Testis (tissue), 3 donors: Measurements from ENCODE around the gene MTF1. TPM values are rescaled to one million over a fixed set of nuclear protein-coding genes. Genes with fewer than 3 reads are reported as not detected.
"Not testable (repeated sequence)": the region's sequence is repeated elsewhere in the genome, so short reads cannot be mapped to it uniquely, and the experiment has no call there.

ENCODE experiments used
- DNase-seq: peaks from one replicate; pipeline ENCODE4 v3.0.0-alpha.2; 2019
- H3K27ac ChIP-seq, 2 donors: fragments of 200-600 bp; sonication (generic); one replicate each; pipeline ENCODE4 v1.5.1; 2019
- H3K27me3 ChIP-seq: fragments of 200-600 bp; sonication (generic); one replicate; pipeline ENCODE4 v1.5.1; 2019
- H3K36me3 ChIP-seq: fragments of 200-600 bp; sonication (generic); one replicate; pipeline ENCODE4 v1.5.1; 2017; ENCODE audit warnings: low read depth; ENCODE audit errors: missing control alignments
- H3K4me1 ChIP-seq: fragments of 200-600 bp; sonication (generic); one replicate; pipeline ENCODE4 v1.5.1; 2019
- H3K4me3 ChIP-seq, 2 donors: fragments of 200-600 bp; sonication (generic); one replicate each; pipeline ENCODE4 v1.5.1; 2017 to 2019
- H3K9me3 ChIP-seq: fragments of 200-600 bp; sonication (generic); one replicate; pipeline ENCODE4 v1.5.1; 2017
- CTCF ChIP-seq, 3 experiments: fragments of 450-650 bp in 2 of 3; fragments of 200-600 bp in 1 of 3; sonication (generic) in 1 of 3; IDR thresholded peaks; one replicate each; pipeline ENCODE4 v1.5.1; 2016 to 2019; ENCODE audit warnings: antibody characterized with exemption in 3 of 3, mild to moderate bottlenecking in 2 of 3, moderate library complexity in 1 of 3
- POLR2A ChIP-seq: fragments of 450-650 bp; IDR thresholded peaks from one replicate; pipeline ENCODE4 v1.6.1; 2017; ENCODE audit warnings: antibody characterized with exemption, mild to moderate bottlenecking, moderate library complexity
- WGBS, 2 donors: methylation state at CpG; one replicate each; pipeline ENCODE4 v1.1.5; 2018; 5-methylcytosine and 5-hydroxymethylcytosine counted together
- intact Hi-C: fragments of 100-400 bp; cut with DNase I; formaldehyde crosslinking; loops from one replicate; pipeline ENCODE4 v1.15.1; 2023; ENCODE audit warnings: low total_unique reads
- polyA plus RNA-seq: library from polyadenylated mRNA; stranded (reverse); fragments of 350-450 nt; fragmentation: Illumina TruSeq; extraction: RNeasy Lipid Tissue Mini Kit (QIAGEN cat#74804); gene quantifications from one replicate; pipeline ENCODE4 v1.2.3, GENCODE V29; 2014; ENCODE audit warnings: low read depth, low replicate concordance; ENCODE audit not compliant: insufficient read depth
- total RNA-seq, 2 donors: library from RNA; depleted of rRNA; stranded (reverse); fragments of >200 nt; gene quantifications; one replicate each; pipeline ENCODE4 v1.2.3, GENCODE V29; 2016

MTF1 gene
- total and polyA plus RNA-seq, 3 donors from 2014 or later = 12.8 to 35.9 (median 16.8) TPM

GRCh38 chr1:37901893-37902225, 42.5 kb upstream of the MTF1 start:
- H3K27me3 ChIP-seq = no peaks in the 10 kb centered on the region
- H3K9me3 ChIP-seq = no peaks in the 10 kb centered on the region
- intact Hi-C loops = no loop called here
- no peaks in the 10 kb centered on the region for H3K4me1 ChIP-seq
- H3K27ac ChIP-seq = no peak overlapping the region
- no peaks in the 10 kb centered on the region for H3K36me3 ChIP-seq
- TF ChIP-seq CTCF (IDR thresholded peaks at IDR 0.05) = no peak
- no peak for DNase-seq
- 88 to 97% methylated on average over 6 of the region's 6 CpGs for WGBS, 2 donors
- no peak overlapping the region for H3K4me3 ChIP-seq

GRCh38 chr1:37901191-37901892, 42.0 kb upstream of the MTF1 start:
- DNase-seq = no peak
- 84 to 88% methylated on average over 8 of the region's 8 CpGs for WGBS, 2 donors
- Histone ChIP-seq H3K4me3 (no peak overlapping the region), H3K9me3 (no peaks in the 10 kb centered on the region), H3K36me3 (no peaks in the 10 kb centered on the region), H3K4me1 (no peaks in the 10 kb centered on the region), H3K27ac (no peak overlapping the region), H3K27me3 (no peaks in the 10 kb centered on the region)
- TF ChIP-seq CTCF (IDR thresholded peaks at IDR 0.05) (no peak), POLR2A (no peak)
- intact Hi-C loops = no loop called here

- H3K36me3 ChIP-seq, H3K9me3 ChIP-seq, H3K4me3 ChIP-seq, intact Hi-C loops, DNase-seq, H3K27ac ChIP-seq, H3K4me1 ChIP-seq, H3K27me3 ChIP-seq: not testable (repeated sequence)
- 88 to 98% methylated on average over 3 of the region's 3 CpGs for WGBS, 2 donors
Observed at GRCh38 chr1:37897563-37897962, 38.2 kb upstream of the MTF1 start.

- H3K9me3 ChIP-seq = no peaks in the 10 kb centered on the region
- H3K27me3 ChIP-seq = no peaks in the 10 kb centered on the region
- no peak overlapping the region for H3K4me3 ChIP-seq
- no peaks in the 10 kb centered on the region for H3K4me1 ChIP-seq
- no peak overlapping the region for H3K27ac ChIP-seq
- no peak for DNase-seq
- TF ChIP-seq POLR2A = no peak
- TF ChIP-seq CTCF (IDR thresholded peaks at IDR 0.05) = no peak
- intact Hi-C loops = no loop called here
- H3K36me3 ChIP-seq = no peaks in the 10 kb centered on the region
- WGBS, 2 donors = 86 to 91% methylated on average over 2 of the region's 2 CpGs
Observed at GRCh38 chr1:37893673-37894072, 34.3 kb upstream of the MTF1 start.

- TF ChIP-seq CTCF (IDR thresholded peaks at IDR 0.05) = no peak
- no peak for TF ChIP-seq POLR2A
Observed at GRCh38 chr1:37892151-37893047, 33.0 kb upstream of the MTF1 start.

More at GRCh38 chr1:37892151-37893047, 33.0 kb upstream of the MTF1 start:
- no peaks in the 10 kb centered on the region for H3K9me3 ChIP-seq
- no peaks in the 10 kb centered on the region for H3K27me3 ChIP-seq
- H3K4me3 ChIP-seq = no peak overlapping the region
- intact Hi-C loops = no loop called here
- WGBS, 2 donors = 87% methylated on average over 5 of the region's 5 CpGs
- no peaks in the 10 kb centered on the region for H3K4me1 ChIP-seq
- H3K27ac ChIP-seq = no peak overlapping the region
- DNase-seq = no peak
- H3K36me3 ChIP-seq = no peaks in the 10 kb centered on the region
